Measurements from ENCODE around the gene TM9SF2. TPM values are rescaled to one million over a fixed set of nuclear protein-coding genes. Genes with fewer than 3 reads are reported as not detected.

TM9SF2 gene
- polyA plus RNA-seq, 3 donors: 54.0 to 255 (median 218) TPM

DNA sequence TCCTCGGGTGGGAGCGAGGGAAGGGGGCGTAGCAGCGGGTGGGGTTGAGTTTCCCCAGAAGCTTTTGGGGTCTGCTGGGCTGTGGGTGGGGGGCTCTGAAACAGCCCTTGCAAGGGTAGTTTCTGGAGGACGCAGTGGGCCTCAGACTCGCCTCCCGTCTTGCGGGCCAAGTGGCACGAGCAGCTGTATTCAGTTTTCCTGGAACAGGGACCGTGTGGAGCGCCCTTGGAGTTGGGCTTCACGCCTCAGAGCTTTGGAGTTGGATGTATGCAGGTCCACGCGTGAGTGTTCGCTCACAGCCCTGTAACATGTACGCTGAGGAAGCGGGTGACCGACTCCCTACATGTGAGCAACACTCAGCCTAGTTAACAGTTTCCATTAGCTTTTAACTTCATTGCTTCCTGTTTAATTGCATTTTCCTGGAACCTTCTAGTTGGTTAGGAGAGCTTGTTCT is 603 bp downstream of the TM9SF2 start:
- peaks cover 68% of the 10 kb centered on the region for H3K4me1 Mint-ChIP-seq
- H4K20me1 ChIP-seq (ENCODE audit: insufficient read depth, low read length): peaks cover 37% of the 10 kb centered on the region
- H3K9ac ChIP-seq (ENCODE audit: insufficient read depth, low read length, poor library complexity, severe bottlenecking): peak overlapping the region; percentile 96
- peak overlapping the region; percentile 95 for H2AFZ ChIP-seq (ENCODE audit: insufficient read depth, low read depth, low read length, poor library complexity, severe bottlenecking)
- H3K4me1 ChIP-seq (ENCODE audit: control insufficient read depth in 1 of 2, insufficient read depth in 2 of 2, low read length in 2 of 2): peaks cover 67 to 84% of the 10 kb centered on the region in 2 donors
- no peaks in the 10 kb centered on the region for H3K27me3 ChIP-seq (ENCODE audit: control insufficient read depth in 2 of 2, insufficient read depth in 2 of 2, low read length in 2 of 2)
- intact Hi-C loops (cut with micrococcal nuclease): loop anchor here (5.0 to 10.0 kb wide), 2 partner anchors 60 to 103 kb away; partner anchors contain the start of gene CLYBL (in 1 of the 2)
- WGBS (ENCODE audit: insufficient coverage): 0% methylated on average over 15 of the region's 18 CpGs
- H3K36me3 ChIP-seq (replicated peaks in 1 of 2; ENCODE audit: control insufficient read depth in 1 of 2, insufficient read depth in 2 of 2, low read length in 2 of 2): no peaks in the 10 kb centered on the region
- H3K27ac Mint-ChIP-seq: peak overlapping the region; percentile 95 to 98 (median 98)
- H3K27me3 Mint-ChIP-seq (ENCODE audit: low read depth in 3 of 3): peaks cover 0 to 1% (median 0%) of the 10 kb centered on the region in 3 donors
- peak; percentile 36 to 50 (median 46) for DNase-seq
- H3K79me2 ChIP-seq (ENCODE audit: insufficient read depth, low read length): peaks cover 69% of the 10 kb centered on the region
- peaks cover 0 to 2% (median 0%) of the 10 kb centered on the region in 7 donors for H3K9me3 Mint-ChIP-seq
- H3K27ac ChIP-seq (ENCODE audit: low read depth in 1 of 2, low read length in 2 of 2): peak overlapping the region; percentile 90 to 95
- H3K4me3 ChIP-seq (replicated peaks in 1 of 3; ENCODE audit: low read depth in 2 of 3, low read length in 3 of 3): peak overlapping the region; percentile 88 to 98 (median 90)
- peaks cover 1 to 2% of the 10 kb centered on the region in 2 donors for H3K36me3 Mint-ChIP-seq
- TF ChIP-seq, protein P1, sequence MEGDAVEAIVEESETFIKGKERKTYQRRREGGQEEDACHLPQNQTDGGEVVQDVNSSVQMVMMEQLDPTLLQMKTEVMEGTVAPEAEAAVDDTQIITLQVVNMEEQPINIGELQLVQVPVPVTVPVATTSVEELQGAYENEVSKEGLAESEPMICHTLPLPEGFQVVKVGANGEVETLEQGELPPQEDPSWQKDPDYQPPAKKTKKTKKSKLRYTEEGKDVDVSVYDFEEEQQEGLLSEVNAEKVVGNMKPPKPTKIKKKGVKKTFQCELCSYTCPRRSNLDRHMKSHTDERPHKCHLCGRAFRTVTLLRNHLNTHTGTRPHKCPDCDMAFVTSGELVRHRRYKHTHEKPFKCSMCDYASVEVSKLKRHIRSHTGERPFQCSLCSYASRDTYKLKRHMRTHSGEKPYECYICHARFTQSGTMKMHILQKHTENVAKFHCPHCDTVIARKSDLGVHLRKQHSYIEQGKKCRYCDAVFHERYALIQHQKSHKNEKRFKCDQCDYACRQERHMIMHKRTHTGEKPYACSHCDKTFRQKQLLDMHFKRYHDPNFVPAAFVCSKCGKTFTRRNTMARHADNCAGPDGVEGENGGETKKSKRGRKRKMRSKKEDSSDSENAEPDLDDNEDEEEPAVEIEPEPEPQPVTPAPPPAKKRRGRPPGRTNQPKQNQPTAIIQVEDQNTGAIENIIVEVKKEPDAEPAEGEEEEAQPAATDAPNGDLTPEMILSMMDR (IDR thresholded peaks at IDR 0.05): no peak
- no peaks in the 10 kb centered on the region for H3K9me3 ChIP-seq (replicated peaks in 1 of 2; ENCODE audit: control insufficient read depth in 1 of 2, insufficient read depth in 1 of 2, low read length in 2 of 2)
- H3K4me2 ChIP-seq (replicated peaks; ENCODE audit: extremely low read depth, low read length, poor library complexity, severe bottlenecking): peak overlapping the region; percentile 83
- H3K4me3 Mint-ChIP-seq: peak overlapping the region; percentile 97

DNA sequence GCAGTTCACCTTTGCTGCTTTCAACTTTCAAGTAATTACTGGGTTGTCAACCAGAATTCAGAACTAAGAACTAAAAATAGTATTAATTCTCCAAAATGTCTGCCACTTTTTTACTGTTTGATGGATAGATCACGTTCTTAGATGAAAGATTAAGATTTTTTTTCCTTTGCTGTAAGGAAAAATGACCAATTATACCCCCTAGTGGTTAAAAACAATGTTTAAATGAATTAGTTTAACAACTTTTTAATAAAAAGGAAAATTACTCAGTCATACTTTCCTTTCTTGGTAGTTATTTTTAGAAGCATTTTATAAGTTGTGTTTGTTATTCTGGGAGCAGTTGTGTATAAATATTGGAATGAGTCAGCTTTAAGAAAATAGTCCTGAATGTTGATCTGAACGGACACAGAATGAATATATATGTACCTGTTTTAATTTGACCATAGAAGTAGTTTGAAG is 4.6 kb downstream of the TM9SF2 start:
- Histone ChIP-seq H3K4me1 (ENCODE audit: control insufficient read depth in 1 of 2, insufficient read depth in 2 of 2, low read length in 2 of 2) (peaks cover 52 to 70% of the 10 kb centered on the region in 2 donors), H4K20me1 (ENCODE audit: insufficient read depth, low read length) (peaks cover 77% of the 10 kb centered on the region), H3K79me2 (ENCODE audit: insufficient read depth, low read length) (peaks cover 98% of the 10 kb centered on the region), H3K9me3 (replicated peaks in 1 of 2; ENCODE audit: control insufficient read depth in 1 of 2, insufficient read depth in 1 of 2, low read length in 2 of 2) (no peaks in the 10 kb centered on the region), H3K27me3 (ENCODE audit: control insufficient read depth in 2 of 2, insufficient read depth in 2 of 2, low read length in 2 of 2) (no peaks in the 10 kb centered on the region), H3K9ac (ENCODE audit: insufficient read depth, low read length, poor library complexity, severe bottlenecking) (no peak overlapping the region), H3K27ac (ENCODE audit: low read depth in 1 of 2, low read length in 2 of 2) (peak overlapping the region in 1 of 2 donors; percentile 75), H3K4me2 (replicated peaks; ENCODE audit: extremely low read depth, low read length, poor library complexity, severe bottlenecking) (peak overlapping the region; percentile 65), H2AFZ (ENCODE audit: insufficient read depth, low read depth, low read length, poor library complexity, severe bottlenecking) (no peak overlapping the region), H3K4me3 (replicated peaks in 1 of 3; ENCODE audit: low read depth in 2 of 3, low read length in 3 of 3) (peak overlapping the region in 1 of 3 experiments; percentile 65), H3K36me3 (replicated peaks in 1 of 2; ENCODE audit: control insufficient read depth in 1 of 2, insufficient read depth in 2 of 2, low read length in 2 of 2) (peaks cover 3 to 24% of the 10 kb centered on the region in 2 donors)
- TF ChIP-seq, protein P1 (IDR thresholded peaks at IDR 0.05): peak; percentile 75
- peak overlapping the region in 6 of 7 donors; percentile 7 to 90 (median 86) for H3K27ac Mint-ChIP-seq
- peak overlapping the region in 1 of 2 donors; percentile 81 for H3K4me3 Mint-ChIP-seq
- H3K4me1 Mint-ChIP-seq: peaks cover 70% of the 10 kb centered on the region
- intact Hi-C loops (cut with micrococcal nuclease): loop anchor here in 1 of 2 donors (5.0 to 10.0 kb wide), 2 partner anchors 64 to 99 kb away; partner anchors contain the start of gene CLYBL
- H3K27me3 Mint-ChIP-seq (ENCODE audit: low read depth in 3 of 3): peaks cover 0 to 1% (median 0%) of the 10 kb centered on the region in 3 donors
- peaks cover 0 to 2% (median 0%) of the 10 kb centered on the region in 7 donors for H3K9me3 Mint-ChIP-seq
- whole genome bisulfite sequencing (ENCODE audit: insufficient coverage): 80% methylated on average over 1 of the region's 2 CpGs
- DNase-seq: peak in 1 of 3 donors; percentile 28
- peaks cover 17 to 19% of the 10 kb centered on the region in 2 donors for H3K36me3 Mint-ChIP-seq

Data from CD14-positive monocyte (primary cell).